CD4-positive, alpha-beta T cell treated with Interleukin-12 subunit alpha and Interleukin-12 subunit beta, for 1 hour (primary cell): ENCODE measurements around the gene SLC35A3.
"Not testable (repeated sequence)": the region's sequence is repeated elsewhere in the genome, so short reads cannot be mapped to it uniquely, and the experiment has no call there.

Experiments used
- DNase-seq: peaks from one replicate; pipeline ENCODE4 v3.0.0-alpha.2; 2020

The SLC35A3 gene

DNA sequence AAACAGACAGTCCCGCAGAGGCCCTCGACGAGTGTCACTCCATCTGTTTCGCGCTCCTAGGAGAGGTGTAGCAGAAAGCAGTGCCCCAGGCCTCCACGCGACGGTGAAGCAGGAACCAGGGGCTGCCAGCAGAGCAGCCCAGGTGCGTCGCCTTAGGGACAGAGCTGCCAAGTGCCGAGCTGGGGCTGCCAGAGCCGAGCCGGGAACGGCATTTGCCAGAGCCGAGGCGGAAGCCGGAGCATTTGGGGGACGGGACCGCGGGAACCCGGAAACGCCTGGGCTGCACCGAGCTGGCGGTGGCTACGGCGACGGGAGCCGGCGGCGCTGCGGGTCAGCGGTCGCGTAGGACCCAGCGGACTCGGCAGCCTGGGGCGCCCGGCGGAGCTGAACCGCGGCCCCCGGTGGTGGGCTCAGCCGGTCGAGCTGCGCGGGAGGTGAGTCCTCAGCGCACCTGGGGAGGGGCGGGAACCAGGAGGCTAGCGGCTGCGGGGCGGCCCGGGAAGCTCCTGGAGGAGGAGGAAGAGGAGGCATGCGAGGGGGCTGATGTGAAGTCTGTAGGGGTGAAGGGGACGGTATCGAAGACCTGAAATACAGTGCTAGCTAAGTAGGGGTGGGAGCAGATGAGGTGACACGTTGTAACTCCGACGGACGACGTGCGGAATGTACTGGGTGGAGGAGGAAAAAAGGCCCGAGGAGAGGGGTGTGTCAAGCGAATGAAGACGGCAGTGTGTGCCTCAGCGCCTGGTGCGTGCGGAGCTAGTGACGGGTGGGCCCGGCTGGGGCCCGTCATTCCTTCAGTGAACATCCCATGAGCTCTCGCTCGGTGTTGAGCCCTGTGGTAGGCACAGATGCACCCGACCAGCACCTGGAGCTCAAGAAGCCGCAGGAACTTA lies at the start of gene SLC35A3:
Gene SLC35A3 (plus strand): TSS at position 268 of the 893 bp plus-strand sequence. CDS start 23,559 bp downstream, outside the sequence.
- DNase-seq, result peak; percentile 81

DNA sequence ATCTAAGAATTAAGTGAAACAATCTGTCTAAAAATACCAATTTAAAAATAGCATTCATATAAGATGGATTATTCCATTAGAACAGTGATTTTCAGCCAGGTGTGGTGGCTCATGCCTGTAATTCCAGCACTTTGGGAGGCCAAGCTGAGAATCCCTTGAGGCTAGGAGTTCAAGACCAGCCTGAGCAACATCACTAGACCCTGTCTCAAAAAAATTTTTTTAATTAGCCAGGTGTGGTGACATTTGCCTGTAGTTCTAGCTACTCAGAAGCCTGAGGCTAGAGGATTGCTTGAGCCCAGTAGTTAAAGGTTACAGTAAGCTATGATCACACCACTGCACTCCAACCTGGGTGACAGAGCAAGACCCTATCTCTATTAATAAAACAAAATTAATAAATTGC lies 35.0 kb upstream of the SLC35A3 start:
- DNase-seq, result no peak

- DNase-seq, result no peak
Measured at GRCh38 chr1:99935534-99935933, 34.3 kb upstream of the SLC35A3 start.

DNA sequence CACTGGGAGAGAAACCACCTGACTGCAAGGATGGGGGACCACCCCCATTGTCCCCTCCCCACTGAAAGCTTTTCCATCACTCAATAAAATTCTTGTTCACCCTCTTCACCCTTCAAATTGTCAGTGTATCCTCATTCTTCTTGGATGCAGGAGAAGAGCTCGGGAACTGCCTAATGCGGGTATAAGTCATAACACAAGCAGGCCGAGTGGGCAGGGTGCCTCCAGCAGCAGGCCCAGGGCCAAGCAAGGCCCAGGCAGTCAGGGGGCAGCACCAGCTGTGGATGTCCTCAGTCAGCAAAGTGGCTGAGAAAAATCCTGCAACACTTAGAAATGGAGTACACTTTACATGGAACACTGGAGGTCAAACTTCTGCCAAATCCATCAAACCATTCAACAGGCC lies 33.7 kb upstream of the SLC35A3 start:
- no peak for DNase-seq

DNA sequence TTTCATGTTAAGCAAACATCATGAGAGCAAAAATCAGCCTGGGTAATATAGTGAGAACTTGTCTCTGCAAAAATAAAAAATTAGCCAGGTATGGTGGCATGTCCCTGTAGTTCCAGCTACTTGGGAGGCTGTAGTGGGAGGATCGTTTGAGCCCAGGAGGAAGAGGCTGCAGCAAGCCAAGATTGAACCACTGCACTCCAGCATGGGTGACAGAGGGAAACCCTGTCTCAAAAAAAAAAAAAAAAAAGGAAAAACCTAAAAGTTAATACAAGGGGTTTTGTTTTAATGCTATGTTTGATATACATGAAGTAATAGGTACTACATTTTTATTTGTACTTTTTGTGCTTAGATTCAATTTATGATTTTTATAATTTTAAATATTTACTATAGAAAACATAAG lies 27.1 kb upstream of the SLC35A3 start:
- no peak for DNase-seq

DNA sequence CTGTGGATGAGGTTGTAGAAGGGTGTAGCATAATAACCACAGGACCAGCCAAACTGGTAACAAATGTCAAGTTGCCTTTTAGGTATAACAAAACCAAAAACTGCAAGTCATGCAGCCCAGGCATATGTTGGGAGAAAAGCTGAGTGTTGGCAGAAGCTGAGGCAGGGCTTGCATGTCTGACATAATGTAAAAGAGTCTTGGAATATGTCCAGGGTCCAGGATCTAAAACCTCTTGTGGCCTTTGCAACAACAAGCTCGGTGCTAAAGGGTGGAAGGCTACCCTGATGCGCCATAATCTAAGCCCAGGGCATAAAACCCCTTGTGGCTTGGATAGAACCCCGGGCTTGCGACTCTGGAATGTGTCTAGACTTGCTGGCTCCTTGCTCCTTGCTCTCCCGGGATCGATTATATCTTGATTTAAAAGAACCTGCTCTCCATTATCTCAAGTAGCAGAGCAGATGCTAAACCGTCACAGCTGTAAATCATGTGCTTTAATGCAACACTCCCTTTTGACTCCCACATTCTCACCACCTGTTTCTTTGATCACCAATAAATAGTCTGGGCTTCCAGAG lies 26.5 kb upstream of the SLC35A3 start:
- no peak for DNase-seq

DNA sequence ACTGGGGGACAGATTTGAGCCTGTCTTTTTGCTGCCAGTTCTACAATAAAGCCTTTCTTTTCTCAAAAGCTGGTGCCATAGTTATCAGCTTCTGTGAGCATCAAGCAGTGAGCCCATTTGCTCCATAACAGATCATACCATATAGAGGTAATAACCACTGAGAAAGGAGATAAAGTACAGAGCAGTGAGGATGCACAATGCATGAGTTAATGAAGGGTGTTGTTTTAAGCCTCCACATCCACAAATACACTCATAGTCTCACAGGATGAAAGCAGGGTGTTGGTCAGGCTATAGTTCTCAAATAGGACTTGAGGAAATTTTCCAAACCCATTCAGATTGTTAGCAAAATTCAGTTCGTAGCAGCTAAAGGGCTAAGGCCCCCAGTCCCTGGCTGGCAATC lies 25.6 kb upstream of the SLC35A3 start:
- DNase-seq, result no peak

DNA sequence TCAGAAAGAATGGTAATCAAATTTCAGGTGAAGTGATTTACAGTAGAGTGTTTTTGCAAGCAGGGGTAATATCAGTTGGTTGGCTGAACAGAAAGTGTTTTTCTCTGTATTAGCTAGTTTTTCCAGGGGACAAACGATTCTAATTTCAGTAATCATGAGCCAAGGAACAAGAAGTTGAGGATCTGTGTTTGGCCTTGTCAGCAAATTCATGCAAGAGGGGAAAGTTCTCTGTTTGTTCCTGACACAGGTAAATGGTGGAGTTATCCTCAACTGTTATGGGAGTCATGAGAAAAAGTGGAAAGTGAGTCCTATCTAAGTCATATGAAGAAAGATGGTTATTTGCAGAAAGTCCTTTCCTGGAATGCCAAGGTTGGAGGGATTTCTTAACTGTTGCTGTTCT lies 24.6 kb upstream of the SLC35A3 start:
- no peak for DNase-seq

DNA sequence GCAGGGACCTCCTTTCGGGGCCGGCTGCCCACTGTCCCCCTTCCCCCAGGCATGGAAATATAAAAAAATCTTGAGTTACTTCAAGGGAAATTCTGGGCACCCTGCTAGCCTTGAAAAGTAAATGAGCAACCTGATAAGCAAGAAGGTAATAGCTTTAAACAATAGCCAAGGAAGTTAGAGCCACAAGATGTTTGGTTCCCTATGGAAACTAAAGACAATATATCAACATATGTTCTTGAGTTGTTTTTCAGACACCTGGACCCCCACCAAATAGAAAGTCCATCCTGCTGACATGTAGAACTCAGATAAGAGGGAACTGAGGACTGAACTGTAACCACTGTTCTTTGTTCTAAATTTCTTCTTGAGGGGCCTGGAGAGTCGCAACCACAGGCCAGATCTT lies 19.3 kb upstream of the SLC35A3 start:
- DNase-seq, result no peak

DNA sequence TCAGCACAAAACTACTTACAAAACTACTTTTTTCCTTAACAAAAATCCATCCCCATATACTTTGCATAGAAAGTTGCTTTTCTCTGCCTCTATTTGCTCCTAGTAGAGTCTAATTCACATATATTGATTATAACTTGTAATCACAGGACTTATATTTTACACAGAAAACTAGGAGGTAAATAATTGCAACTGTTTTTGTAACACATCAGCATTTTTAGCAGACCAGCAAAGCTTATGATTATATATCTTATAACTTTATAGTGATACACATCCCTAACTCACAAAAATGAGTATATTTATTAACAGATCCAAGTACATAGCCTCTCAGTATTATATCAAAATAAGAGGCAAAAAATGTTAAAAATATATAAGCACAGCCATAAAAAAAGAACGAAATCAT lies 17.3 kb upstream of the SLC35A3 start:
- no peak for DNase-seq

- no peak for DNase-seq
Measured at GRCh38 chr1:99955375-99955774, 14.4 kb upstream of the SLC35A3 start.

GRCh38 chr1:99956755-99957154 lies 13.0 kb upstream of the SLC35A3 start:
- no peak for DNase-seq

- DNase-seq, result no peak
Measured at GRCh38 chr1:99957818-99958217, 12.0 kb upstream of the SLC35A3 start.

DNA sequence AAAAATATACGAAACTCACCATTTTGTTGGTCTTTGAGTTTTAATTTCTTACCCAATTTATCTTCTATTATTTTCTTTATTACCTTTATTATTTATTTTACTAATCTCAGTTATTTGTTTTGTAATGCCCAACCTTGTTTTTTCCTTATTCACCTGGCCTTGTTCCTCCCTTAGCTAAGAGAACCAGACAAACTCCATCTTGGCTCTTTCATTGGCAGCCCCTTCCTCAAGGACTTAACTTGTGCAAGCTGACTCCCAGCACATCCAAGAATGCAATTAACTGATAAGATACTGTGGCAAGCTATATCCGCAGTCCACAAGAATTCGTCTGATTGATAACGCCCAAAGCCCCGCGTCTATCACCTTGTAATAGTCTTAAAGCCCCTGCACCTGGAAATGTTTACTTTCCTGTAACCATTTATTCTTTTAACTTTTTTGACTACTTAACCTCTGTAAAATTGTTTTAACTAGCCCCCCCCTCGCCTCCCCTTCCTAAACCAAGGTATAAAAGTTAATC lies 10.5 kb upstream of the SLC35A3 start:
- DNase-seq, result not testable (repeated sequence)

GRCh38 chr1:99960260-99960659 lies 9.5 kb upstream of the SLC35A3 start:
- DNase-seq, result not testable (repeated sequence)

GRCh38 chr1:99963041-99963795 lies 6.6 kb upstream of the SLC35A3 start:
- DNase-seq, result no peak

DNA sequence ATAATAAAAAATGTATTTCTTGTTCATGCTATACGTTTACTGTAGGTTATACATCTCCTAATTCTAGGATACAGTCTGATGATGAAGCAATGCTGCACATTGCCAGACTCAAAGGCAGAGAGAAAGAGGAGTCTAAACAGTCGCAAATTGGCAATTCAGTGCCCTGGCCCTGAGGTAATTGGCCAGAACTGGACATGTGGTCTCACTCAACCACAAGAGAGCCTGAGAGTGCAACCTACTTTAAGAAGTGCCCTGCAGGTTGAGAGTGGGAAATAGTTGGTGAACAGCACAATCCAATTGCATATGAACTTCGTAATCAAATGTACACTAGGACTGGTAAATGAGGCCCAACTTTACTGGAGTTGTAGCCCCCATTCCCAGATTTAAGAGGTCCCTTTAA lies 5.0 kb upstream of the SLC35A3 start:
- DNase-seq, result no peak

GRCh38 chr1:99965646-99966375 lies 4.0 kb upstream of the SLC35A3 start:
- DNase-seq, result no peak

DNA sequence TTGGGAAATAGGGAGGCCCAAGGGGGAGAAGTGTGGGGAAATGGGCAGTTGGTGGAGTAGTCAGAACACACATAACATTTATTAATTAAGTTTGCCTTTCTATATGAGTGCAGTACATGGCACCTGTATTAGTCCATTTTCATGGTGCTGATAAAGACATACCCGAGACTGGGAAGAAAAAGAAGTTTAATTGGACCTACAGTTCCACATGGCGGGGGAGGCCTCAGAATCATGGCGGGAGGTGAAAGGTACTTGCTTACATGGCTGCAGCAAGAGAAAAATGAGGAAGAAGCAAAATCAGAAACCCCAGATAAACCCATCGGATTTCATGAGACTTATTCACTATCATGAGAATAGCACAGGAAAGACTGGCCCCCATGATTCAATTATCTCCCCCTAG lies 1.6 kb upstream of the SLC35A3 start:
- no peak for DNase-seq

- no peak for DNase-seq
Measured at GRCh38 chr1:99969260-99969728, 502 bp upstream of the SLC35A3 start.

DNA sequence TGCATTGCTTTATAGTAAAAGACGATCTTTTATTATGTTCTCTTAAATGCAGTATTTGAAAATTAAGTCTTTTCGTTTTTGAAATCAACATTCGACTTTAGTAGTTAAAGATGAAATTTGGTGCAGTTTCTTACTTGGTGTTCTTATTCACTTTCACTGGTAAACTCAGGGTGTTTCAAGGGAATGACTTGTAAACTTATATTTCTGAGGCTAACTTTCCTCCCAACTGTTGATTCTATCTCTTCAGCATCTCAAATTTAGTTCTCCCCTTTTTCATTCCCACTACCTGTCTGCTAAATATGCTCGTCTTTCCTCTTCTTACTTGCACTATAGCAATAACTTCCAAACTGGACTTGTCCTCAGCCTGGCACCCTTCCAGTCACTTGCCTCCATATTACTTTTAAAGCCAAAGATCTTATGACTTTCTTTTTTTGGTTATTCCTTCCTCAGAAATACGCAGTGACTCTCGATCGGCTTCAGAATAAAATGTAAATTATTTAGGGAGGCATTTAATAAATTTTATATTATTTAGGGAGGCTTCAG lies 988 bp downstream of the SLC35A3 start:
- no peak for DNase-seq

DNA sequence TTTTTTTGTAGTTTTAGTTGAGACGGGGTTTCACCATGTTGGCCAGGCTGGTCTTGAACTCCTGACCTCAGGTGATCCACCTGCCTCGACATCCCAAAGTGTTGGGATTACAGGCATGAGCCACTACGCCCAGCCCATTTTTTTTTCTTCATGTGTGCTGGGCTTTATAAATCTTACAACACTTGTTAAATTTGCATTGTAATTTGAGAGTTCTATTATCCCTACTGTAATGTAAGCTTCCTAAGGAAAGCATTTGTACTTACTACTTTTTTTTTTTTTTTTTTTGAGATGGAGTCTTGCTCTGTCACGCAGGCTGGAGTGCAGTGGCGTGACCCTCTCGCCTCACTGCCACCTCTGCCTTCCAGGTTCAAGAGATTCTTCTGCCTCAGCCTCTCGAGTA lies 2.3 kb downstream of the SLC35A3 start:
- not testable (repeated sequence) for DNase-seq
